ENCODE measurements around the gene GPBP1.
"Not testable (repeated sequence)": the region's sequence is repeated elsewhere in the genome, so short reads cannot be mapped to it uniquely, and the experiment has no call there.

The GPBP1 gene

GRCh38 chr5:57298295-57298984 lies 124.6 kb downstream of the GPBP1 start:
- peak; percentile 60 for DNase-seq

GRCh38 chr5:57298985-57299491 lies 125.2 kb downstream of the GPBP1 start:
- DNase-seq, result peak; percentile 43

GRCh38 chr5:57299986-57300385 lies 126.1 kb downstream of the GPBP1 start:
- no peak for DNase-seq

GRCh38 chr5:57302164-57302563 lies 128.3 kb downstream of the GPBP1 start:
- no peak for DNase-seq

- no peak for DNase-seq
Measured at GRCh38 chr5:57302643-57303042, 128.8 kb downstream of the GPBP1 start.

GRCh38 chr5:57303985-57304384 lies 130.1 kb downstream of the GPBP1 start:
- no peak for DNase-seq

- DNase-seq, result no peak
Measured at GRCh38 chr5:57304931-57305330, 131.1 kb downstream of the GPBP1 start.

- no peak for DNase-seq
Measured at GRCh38 chr5:57306359-57306758, 132.5 kb downstream of the GPBP1 start.

GRCh38 chr5:57307516-57307915 lies 133.7 kb downstream of the GPBP1 start:
- DNase-seq, result no peak

- DNase-seq, result not testable (repeated sequence)
Measured at GRCh38 chr5:57309022-57309421, 135.2 kb downstream of the GPBP1 start.

- no peak for DNase-seq
Measured at GRCh38 chr5:57311251-57311650, 137.4 kb downstream of the GPBP1 start.

- DNase-seq, result no peak
Measured at GRCh38 chr5:57311921-57312735, 138.3 kb downstream of the GPBP1 start.

- DNase-seq, result no peak
Measured at GRCh38 chr5:57313716-57314115, 139.9 kb downstream of the GPBP1 start.

All from NCI-H1694 treated with DMSO at 0.1 percent for 48 hours (cell line).